ENCODE measurements around the gene ACTG2.

The ACTG2 gene

DNA sequence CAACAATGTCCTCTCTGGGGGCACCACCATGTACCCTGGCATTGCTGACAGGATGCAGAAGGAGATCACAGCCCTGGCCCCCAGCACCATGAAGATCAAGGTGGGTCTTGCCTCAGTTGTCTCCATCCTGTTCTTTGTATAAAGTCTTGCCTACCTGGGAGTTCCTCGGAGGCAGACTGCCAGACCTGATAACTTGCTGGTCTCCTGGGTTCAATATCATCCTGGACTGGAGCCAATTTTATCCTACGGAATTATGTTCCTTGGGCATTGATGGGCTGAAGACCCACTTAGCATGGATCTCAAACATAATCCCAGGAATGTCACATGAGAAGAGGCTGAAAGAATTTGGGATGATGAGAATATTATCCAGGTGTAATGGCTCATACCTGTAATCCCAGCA lies 23.9 kb downstream of the ACTG2 start:
- no peaks in the 10 kb centered on the region for H3K36me3 Mint-ChIP-seq (ENCODE audit: low read depth)
- no peaks in the 10 kb centered on the region for H3K27me3 Mint-ChIP-seq
- peaks cover 1% of the 10 kb centered on the region for H3K4me1 Mint-ChIP-seq (ENCODE audit: low read depth)
- DNase-seq: no peak
- H3K27ac Mint-ChIP-seq: no peak overlapping the region
- H3K9me3 Mint-ChIP-seq: no peaks in the 10 kb centered on the region
- no peak overlapping the region for H3K4me3 Mint-ChIP-seq

DNA sequence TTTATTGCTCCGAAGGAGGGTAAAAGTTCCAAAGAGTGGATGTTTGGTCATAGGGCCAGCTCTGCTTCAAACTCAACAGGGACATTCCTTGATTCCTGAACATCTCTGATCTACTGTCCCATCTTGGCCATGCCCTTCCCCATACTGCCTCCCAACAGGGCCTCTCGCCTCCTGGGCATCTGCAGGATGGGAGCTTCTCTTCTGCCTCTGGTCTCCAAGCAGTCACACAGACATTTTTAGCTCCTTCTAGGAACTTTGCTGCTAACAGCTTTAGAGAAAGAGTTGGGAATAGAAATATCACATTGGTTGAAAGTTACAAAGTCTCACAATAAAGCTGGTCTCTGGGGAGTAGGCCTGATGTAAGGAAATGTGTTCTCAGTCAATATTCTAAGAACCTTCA lies 24.5 kb downstream of the ACTG2 start:
- Mint-ChIP-seq H3K9me3 (no peaks in the 10 kb centered on the region), H3K27ac (no peak overlapping the region), H3K4me1 (ENCODE audit: low read depth) (peaks cover 1% of the 10 kb centered on the region), H3K27me3 (no peaks in the 10 kb centered on the region), H3K36me3 (ENCODE audit: low read depth) (no peaks in the 10 kb centered on the region), H3K4me3 (no peak overlapping the region)
- no peak for DNase-seq

DNA sequence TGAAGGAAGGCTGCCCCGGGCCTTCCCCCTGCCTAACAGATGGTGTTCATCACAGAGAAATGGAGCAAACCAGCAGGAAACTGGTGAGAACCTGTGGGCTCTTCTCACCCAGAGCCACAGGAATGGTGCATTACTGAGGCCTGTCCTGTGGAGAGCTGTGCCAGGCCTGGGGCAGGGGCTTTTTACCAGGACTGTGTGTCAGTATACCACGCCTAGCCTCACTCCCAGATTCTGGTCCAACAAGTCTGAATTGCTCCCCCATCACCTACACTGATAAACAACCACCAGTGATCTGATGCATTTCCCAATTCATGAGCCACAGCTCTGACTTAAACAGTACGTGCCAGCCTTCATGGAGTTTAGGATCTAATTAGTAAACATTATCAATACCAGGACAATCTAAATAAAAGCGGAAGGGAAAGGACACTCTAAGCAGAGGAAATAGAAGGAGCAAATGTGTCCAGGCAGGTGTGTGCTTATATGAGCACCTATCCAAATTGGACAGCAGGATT lies 24.9 kb downstream of the ACTG2 start:
- Mint-ChIP-seq H3K27me3 (no peaks in the 10 kb centered on the region), H3K4me1 (ENCODE audit: low read depth) (peaks cover 1% of the 10 kb centered on the region), H3K36me3 (ENCODE audit: low read depth) (no peaks in the 10 kb centered on the region), H3K4me3 (no peak overlapping the region), H3K9me3 (no peaks in the 10 kb centered on the region), H3K27ac (no peak overlapping the region)
- no peak for DNase-seq

DNA sequence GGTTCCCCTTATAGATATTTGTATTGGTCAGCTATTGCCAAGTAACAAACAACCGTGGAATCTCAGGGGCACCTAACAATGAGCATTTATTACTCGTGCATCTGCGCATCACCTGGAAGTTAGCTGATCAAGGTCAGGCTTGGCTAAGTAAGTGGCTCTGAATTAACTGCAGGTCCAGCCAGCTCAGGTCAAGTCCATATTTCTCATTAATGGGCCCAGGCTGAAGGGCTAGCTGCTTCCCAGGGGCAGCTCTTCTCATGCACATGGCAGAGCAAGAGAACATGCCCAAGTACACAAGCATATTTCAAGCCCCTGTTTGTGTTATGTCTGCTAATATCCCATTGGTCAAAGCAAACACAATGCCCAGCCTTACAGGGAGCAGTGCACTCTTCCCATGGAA lies 26.0 kb downstream of the ACTG2 start:
- Mint-ChIP-seq H3K4me1 (ENCODE audit: low read depth) (peaks cover 1% of the 10 kb centered on the region), H3K27me3 (no peaks in the 10 kb centered on the region), H3K27ac (no peak overlapping the region), H3K36me3 (ENCODE audit: low read depth) (no peaks in the 10 kb centered on the region), H3K9me3 (no peaks in the 10 kb centered on the region), H3K4me3 (no peak overlapping the region)
- DNase-seq: no peak

DNA sequence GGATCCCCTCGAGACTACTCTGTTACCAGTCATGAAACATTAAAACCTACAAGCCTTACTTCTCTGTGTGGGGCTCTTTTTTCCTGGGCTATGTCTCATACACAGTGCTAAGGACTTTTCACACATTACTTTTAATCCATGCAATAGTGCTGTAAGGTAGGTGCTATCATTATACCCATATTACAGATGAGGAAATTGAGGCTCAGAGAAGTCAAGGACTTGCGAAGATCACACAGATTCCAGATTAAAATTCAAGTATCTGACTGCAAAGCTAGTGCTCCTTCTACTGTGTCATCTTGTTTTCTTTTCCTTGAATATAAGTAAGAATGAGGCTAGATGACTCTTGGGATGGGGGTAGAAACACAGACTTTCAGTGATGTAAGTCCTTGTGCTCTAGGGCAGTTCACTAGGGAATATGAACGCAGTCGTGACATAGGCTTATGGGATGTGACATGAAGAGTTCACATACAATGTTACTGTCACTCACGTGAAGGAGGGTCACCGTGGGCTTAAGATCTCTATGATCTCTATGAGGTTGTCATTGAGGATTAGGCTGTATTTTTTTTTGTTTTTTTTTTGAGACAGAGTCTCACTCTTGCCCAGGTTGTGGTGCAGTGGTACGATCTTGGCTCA lies 26.9 kb downstream of the ACTG2 start:
- no peaks in the 10 kb centered on the region for H3K36me3 Mint-ChIP-seq (ENCODE audit: low read depth)
- no peaks in the 10 kb centered on the region for H3K9me3 Mint-ChIP-seq
- H3K4me1 Mint-ChIP-seq (ENCODE audit: low read depth): peaks cover 1% of the 10 kb centered on the region
- DNase-seq: no peak
- H3K27me3 Mint-ChIP-seq: no peaks in the 10 kb centered on the region
- no peak overlapping the region for H3K4me3 Mint-ChIP-seq
- H3K27ac Mint-ChIP-seq: no peak overlapping the region

DNA sequence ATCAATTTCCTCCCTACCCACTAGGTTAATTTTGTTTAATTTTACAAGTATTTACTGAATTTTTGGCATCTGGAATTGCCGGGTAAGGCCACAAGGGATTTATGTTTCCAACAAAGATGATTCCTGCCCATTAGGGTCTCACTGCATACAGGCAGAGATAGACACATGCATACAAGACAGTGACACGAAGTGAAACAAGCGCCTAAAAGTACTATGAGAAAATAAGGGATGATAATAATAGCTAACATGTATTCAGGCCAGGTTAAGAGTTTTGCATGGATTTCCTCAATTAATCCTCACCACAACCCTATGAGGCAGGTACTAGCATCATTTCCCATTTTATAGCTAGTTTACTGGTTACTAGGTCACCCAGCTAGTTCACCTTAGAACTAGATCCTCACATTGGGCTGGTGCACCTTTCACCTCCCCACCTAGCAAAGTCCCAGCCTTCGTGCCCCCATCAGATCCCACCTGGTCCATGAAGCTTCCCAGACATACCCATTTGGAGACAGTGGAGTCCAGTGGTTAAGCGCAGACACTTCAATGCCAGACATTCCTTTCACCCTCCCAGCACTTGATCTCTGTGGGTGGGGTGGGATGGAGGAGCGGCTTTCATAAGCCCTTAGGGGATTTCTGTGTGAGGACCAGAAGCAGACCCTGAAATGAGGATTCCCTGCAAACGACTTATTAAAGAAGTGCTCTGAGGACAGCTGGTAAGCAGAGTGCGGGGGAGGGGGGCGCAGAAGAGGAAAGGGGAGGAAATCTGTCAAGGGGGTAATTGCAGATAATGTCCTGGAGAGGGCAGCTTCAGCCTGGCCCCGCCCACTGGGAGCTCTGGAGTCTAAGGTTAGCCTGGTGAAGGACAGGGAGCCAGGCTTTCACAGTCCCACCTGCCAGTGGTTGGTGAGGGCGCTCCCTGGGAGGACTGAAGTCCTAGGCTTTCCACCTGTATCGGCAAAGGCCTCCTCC lies 28.1 kb downstream of the ACTG2 start:
- no peak overlapping the region for H3K27ac Mint-ChIP-seq
- DNase-seq: peak; percentile 54

DNA sequence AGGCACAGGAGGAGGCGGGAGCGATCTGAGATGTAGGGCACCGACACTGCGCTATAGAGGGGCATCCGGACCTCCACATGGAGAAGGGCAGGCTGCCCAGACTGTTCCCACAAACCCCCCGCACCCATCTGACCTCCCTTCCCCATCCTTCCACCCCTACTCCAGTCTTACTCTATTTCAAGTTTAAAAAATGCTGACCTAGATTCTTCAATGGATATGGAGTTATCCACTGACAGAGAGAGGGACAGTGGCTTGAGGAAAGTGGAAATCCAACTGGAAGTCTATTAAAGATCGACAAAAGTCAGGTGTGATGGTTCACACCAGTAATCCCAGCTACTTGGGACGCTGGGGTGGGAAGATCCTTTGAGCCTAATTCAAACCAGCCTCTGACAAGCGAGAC lies 28.8 kb downstream of the ACTG2 start:
- Mint-ChIP-seq H3K36me3 (ENCODE audit: low read depth) (no peaks in the 10 kb centered on the region), H3K27me3 (no peaks in the 10 kb centered on the region), H3K9me3 (no peaks in the 10 kb centered on the region), H3K27ac (no peak overlapping the region), H3K4me1 (ENCODE audit: low read depth) (peaks cover 8% of the 10 kb centered on the region), H3K4me3 (no peak overlapping the region)
- no peak for DNase-seq

More for the DNA sequence above, 28.1 kb downstream of the ACTG2 start:
- Mint-ChIP-seq H3K4me3 (no peak overlapping the region), H3K9me3 (no peaks in the 10 kb centered on the region), H3K27me3 (no peaks in the 10 kb centered on the region), H3K4me1 (ENCODE audit: low read depth) (peaks cover 3% of the 10 kb centered on the region), H3K36me3 (ENCODE audit: low read depth) (no peaks in the 10 kb centered on the region)

DNA sequence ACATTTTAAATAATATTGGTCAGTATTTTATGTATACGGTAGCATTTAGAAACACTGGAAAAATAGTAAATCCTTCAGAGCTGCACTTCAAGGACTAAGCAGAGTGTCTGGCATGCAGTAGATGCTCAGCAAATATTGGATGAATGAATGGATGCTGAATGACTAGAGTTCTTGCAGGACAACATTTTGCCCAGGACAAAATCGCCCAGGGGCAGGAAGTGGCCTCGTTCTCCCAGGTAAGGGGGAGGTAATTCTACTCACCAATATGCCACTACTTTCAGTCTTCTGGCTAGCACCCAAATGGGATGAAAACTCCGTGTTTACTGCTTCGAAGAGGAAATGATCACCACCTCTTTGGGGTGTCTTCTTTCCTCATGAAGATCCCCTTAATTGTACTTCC lies 29.9 kb downstream of the ACTG2 start:
- Mint-ChIP-seq H3K9me3 (no peaks in the 10 kb centered on the region), H3K27ac (no peak overlapping the region), H3K36me3 (ENCODE audit: low read depth) (peaks cover 5% of the 10 kb centered on the region), H3K4me3 (no peak overlapping the region), H3K4me1 (ENCODE audit: low read depth) (peaks cover 10% of the 10 kb centered on the region), H3K27me3 (no peaks in the 10 kb centered on the region)
- DNase-seq: no peak

DNA sequence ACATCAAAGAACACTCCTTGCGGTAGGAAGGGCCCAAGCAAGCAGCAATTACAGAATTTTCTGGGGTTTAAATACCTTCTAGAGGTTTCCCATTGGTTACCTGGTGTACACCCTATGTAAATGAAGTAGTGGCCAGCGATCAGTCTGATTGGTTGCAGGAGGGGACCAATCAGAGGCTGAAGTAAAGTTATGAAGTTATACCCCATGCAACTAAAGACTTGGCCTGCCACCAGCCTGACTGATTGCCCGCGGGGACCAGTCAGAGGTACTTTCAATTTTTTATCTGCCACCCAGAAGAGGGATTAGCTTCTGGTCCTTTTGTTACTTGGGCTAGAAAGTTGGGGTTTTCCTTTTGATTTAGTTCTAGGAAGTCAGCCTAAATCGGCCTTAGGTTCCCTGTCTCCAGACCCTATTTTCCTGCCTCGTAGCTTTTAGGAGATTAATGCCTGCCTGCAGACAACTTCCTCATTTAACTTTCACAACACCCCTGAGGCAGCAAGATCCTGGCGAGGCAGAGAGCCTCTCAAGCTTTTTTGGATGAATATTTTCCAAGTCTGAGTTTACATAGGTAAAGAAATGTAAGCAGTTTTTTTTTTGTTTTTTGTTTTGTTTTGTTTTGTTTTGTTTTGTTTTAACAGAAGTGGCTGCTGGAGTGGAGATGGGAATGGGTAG lies 32.4 kb downstream of the ACTG2 start:
- Mint-ChIP-seq H3K4me1 (ENCODE audit: low read depth) (peaks cover 35% of the 10 kb centered on the region), H3K36me3 (ENCODE audit: low read depth) (peaks cover 21% of the 10 kb centered on the region), H3K27ac (peak overlapping the region; percentile 11)

DNA sequence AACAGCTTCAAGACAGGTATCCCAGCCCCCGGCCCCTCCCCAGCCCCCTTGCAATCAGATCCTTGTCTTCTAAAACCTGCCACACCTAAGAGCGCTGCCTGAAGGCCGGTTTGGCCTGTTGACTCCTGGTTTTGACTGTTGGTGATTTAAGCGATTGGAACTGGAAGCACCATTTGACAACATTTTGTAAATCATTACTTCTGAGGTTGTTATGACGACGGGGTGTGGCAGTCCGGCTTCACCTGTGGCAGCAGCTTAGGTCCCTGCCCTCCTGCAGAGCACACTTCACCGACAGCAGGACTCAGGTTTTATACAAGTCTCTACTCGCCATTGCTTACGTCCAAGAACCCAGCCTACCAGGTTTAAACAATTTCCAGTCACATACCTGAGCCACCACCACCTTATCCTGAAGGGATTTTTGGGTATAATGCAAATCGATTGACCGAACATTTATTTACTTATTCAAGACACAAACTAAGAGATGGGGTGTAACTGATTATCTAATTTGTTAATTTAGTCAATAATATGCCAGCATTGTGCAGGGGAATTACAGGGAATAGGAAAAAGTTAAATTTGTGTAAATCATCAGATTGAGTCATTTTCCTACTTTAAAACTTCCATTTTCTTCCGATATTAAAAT lies 33.2 kb downstream of the ACTG2 start:
- no peaks in the 10 kb centered on the region for H3K27me3 Mint-ChIP-seq
- H3K27ac Mint-ChIP-seq: peak overlapping the region; percentile 83
- no peak for DNase-seq

More for the DNA sequence above, 32.4 kb downstream of the ACTG2 start:
- DNase-seq: no peak
- no peak overlapping the region for H3K4me3 Mint-ChIP-seq
- no peaks in the 10 kb centered on the region for H3K27me3 Mint-ChIP-seq
- H3K9me3 Mint-ChIP-seq: no peaks in the 10 kb centered on the region

DNA sequence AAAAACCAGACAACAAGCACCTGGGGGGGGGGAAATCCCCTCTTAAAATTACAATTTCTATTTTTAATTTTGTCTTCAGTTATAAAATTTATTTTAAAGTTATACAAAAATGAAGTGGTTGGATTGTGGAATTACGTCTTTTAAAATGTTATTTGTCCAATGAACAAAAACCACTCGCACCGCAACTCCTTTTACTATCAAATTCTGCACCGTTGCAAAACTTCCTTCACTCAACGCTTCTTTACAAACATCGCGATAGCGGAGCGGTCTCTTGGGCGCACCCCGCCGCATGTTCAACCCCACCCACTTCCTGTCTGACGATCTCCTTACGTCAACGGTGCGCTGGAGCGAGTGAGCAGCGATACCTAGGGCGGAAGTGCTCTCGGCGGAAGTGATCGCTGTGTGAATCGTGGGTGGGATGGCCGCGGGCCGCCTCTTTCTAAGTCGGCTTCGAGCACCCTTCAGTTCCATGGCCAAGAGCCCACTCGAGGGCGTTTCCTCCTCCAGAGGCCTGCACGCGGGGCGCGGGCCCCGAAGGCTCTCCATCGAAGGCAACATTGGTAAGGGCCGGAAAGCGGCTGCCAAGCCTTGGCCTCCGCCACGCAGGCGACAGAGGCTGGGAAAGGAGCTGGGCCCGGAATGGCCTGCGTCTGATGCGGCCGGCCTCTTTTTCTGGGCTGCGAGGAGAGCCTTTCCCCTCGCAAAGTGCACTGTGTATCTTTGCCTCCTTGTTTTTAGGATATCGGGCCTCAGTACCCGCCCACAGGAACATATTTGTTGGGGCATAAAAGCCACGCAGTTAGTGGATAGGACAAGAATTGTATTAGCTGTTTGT lies 33.9 kb downstream of the ACTG2 start, which contains the start of gene DGUOK:
TSS of gene DGUOK (plus strand) at position 388 of the 835 bp plus-strand sequence. CDS start at position 419, 31 bp downstream.
- peaks cover 27% of the 10 kb centered on the region for H3K36me3 Mint-ChIP-seq (ENCODE audit: low read depth)
- no peaks in the 10 kb centered on the region for H3K9me3 Mint-ChIP-seq
- H3K27ac Mint-ChIP-seq: peak within 1 kb of the TSS; percentile 96
- peak; percentile 93 for DNase-seq
- no peaks in the 10 kb centered on the region for H3K27me3 Mint-ChIP-seq
- peak within 1 kb of the TSS; percentile 95 for H3K4me3 Mint-ChIP-seq
- peaks cover 47% of the 10 kb centered on the region for H3K4me1 Mint-ChIP-seq (ENCODE audit: low read depth)

More for the DNA sequence above, 33.2 kb downstream of the ACTG2 start:
- Mint-ChIP-seq H3K4me3 (peak overlapping the region; percentile 95), H3K4me1 (ENCODE audit: low read depth) (peaks cover 41% of the 10 kb centered on the region), H3K36me3 (ENCODE audit: low read depth) (peaks cover 22% of the 10 kb centered on the region), H3K9me3 (no peaks in the 10 kb centered on the region)

DNA sequence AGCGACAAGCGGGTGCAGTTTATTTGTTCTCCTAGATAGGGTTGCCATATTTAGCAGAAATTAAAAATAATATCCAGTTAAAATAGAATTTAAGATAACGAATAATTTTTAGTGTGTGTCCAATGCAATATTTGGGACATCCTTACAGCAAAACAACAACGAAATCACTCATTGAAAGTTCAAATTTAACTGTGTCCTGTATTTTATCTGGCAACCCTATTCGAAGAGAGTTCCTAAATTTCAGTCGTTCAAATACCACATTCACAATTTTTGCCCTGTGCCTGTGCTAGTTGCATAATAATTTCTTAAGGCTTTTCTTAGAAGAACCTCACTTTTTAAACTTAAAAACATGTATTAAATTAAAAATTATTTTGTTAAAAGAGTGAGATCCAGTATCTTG lies 34.5 kb downstream of the ACTG2 start:
- Mint-ChIP-seq H3K9me3 (no peaks in the 10 kb centered on the region), H3K27me3 (no peaks in the 10 kb centered on the region), H3K4me3 (peak overlapping the region; percentile 95), H3K4me1 (ENCODE audit: low read depth) (peaks cover 53% of the 10 kb centered on the region), H3K36me3 (ENCODE audit: low read depth) (peaks cover 29% of the 10 kb centered on the region), H3K27ac (peak overlapping the region; percentile 96)
- DNase-seq: no peak

DNA sequence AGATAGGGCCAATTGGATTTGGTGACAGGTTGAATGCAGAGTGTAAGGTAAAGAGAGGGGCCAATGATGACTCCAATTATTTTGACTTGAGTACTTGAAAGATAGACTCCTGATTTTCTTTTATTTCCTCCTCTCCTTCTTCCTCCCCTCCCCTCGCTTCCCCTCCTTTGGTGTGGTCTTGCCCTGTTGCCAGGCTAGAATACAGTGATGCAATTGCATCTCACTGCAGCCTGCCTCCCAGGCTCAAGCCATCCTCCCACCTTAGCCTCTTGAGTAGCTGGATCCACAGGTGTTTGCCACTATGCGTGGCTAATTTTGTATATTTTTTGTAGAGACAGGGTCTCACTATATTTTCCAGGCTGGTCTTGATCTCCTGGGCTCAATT lies 36.1 kb downstream of the ACTG2 start:
- peak overlapping the region; percentile 78 for H3K27ac Mint-ChIP-seq
- peak overlapping the region; percentile 95 for H3K4me3 Mint-ChIP-seq
- H3K4me1 Mint-ChIP-seq (ENCODE audit: low read depth): peaks cover 69% of the 10 kb centered on the region
- H3K27me3 Mint-ChIP-seq: no peaks in the 10 kb centered on the region
- H3K9me3 Mint-ChIP-seq: no peaks in the 10 kb centered on the region
- peaks cover 44% of the 10 kb centered on the region for H3K36me3 Mint-ChIP-seq (ENCODE audit: low read depth)
- no peak for DNase-seq

All from activated T-cell treated with anti-CD3 and anti-CD28 coated beads, Interleukin-2, amount 50 U/mL, for 24 hours (primary cell).